K562 (cell line): Measurements from ENCODE around the gene EEF1AKMT1. TPM values are rescaled to one million over a fixed set of nuclear protein-coding genes. Genes with fewer than 3 reads are reported as not detected.

Source experiments
- C11orf30 ChIP-seq: fragments of 450-650 bp; IDR thresholded peaks from 2 replicates; pipeline ENCODE4 v1.6.1; 2016; ENCODE audit warnings: low read depth, mild to moderate bottlenecking
- CBX5 ChIP-seq: IDR thresholded peaks from 2 replicates; pipeline ENCODE4 v1.6.1; 2014; ENCODE audit warnings: low read depth, borderline replicate concordance
- E2F3 ChIP-seq: fragments of 250-450 bp; sonication (Bioruptor Pico); IDR thresholded peaks from 2 replicates; pipeline ENCODE4 v1.4.0; 2020; ENCODE audit warnings: mild to moderate bottlenecking
- ERF ChIP-seq: fragments of 450-650 bp; formaldehyde crosslinking; IDR thresholded peaks from 2 replicates; pipeline ENCODE4 v1.4.0; 2020; ENCODE audit warnings: mild to moderate bottlenecking, mixed read lengths
- FOXJ3 ChIP-seq: sonication (generic); formaldehyde crosslinking; IDR thresholded peaks from 2 replicates; pipeline ENCODE4 v1.4.0; 2020; ENCODE audit warnings: mild to moderate bottlenecking, missing genetic modification reagents
- FOXK2 ChIP-seq, 2 experiments: fragments of 450-650 bp; IDR thresholded peaks in 1 of 2; conservative IDR thresholded peaks in 1 of 2; 2 replicates each; pipeline ENCODE4 v1.6.1; 2016; ENCODE audit warnings: low read depth in 2 of 2, mild to moderate bottlenecking in 1 of 2
- HNRNPLL ChIP-seq: fragments of 200-400 bp; formaldehyde crosslinking; IDR thresholded peaks from 2 replicates; pipeline ENCODE4 v1.6.1; 2017; ENCODE audit warnings: low read length, low read depth, mild to moderate bottlenecking; ENCODE audit not compliant: poor library complexity, severe bottlenecking
- KAT8 ChIP-seq: fragments of 450-650 bp; IDR thresholded peaks from 2 replicates; pipeline ENCODE4 v1.6.1; 2016; ENCODE audit warnings: low read depth, mild to moderate bottlenecking
- NCOR1 ChIP-seq: fragments of 450-650 bp; IDR thresholded peaks from 2 replicates; pipeline ENCODE4 v1.6.1; 2016; ENCODE audit warnings: mild to moderate bottlenecking, moderate library complexity
- NFXL1 ChIP-seq: fragments of 450-650 bp; formaldehyde crosslinking; IDR thresholded peaks from 2 replicates; pipeline ENCODE4 v1.4.0; 2021; ENCODE audit warnings: mild to moderate bottlenecking
- RBM14 ChIP-seq: fragments of 200-400 bp; formaldehyde crosslinking; IDR thresholded peaks from 2 replicates; pipeline ENCODE4 v1.6.1; 2018; ENCODE audit warnings: low read depth, mild to moderate bottlenecking, low read length, moderate library complexity, borderline replicate concordance; ENCODE audit not compliant: insufficient read depth
- SLC30A9 ChIP-seq: fragments of 250-450 bp; sonication (Bioruptor Pico); IDR thresholded peaks from 2 replicates; pipeline ENCODE4 v1.8.0; 2022; ENCODE audit warnings: mild to moderate bottlenecking, moderate library complexity
- SRSF9 ChIP-seq: fragments of 200-400 bp; formaldehyde crosslinking; IDR thresholded peaks from 2 replicates; pipeline ENCODE4 v1.6.1; 2017; ENCODE audit warnings: low read depth, low read length, borderline replicate concordance
- TARDBP ChIP-seq: fragments of 450-650 bp; IDR thresholded peaks from 2 replicates; pipeline ENCODE4 v1.6.1; 2016
- TFAP4 ChIP-seq: sonication (generic); formaldehyde crosslinking; IDR thresholded peaks from 2 replicates; pipeline ENCODE4 v1.8.0; 2022; ENCODE audit warnings: missing genetic modification reagents, mild to moderate bottlenecking, moderate library complexity, borderline replicate concordance
- ZBTB34 ChIP-seq: fragments of 250-450 bp; sonication (Bioruptor Pico); IDR thresholded peaks from 2 replicates; pipeline ENCODE4 v1.8.0; 2021; ENCODE audit warnings: mild to moderate bottlenecking, moderate library complexity
- ZMIZ1 ChIP-seq, 2 experiments: fragments of 150-350 bp in 1 of 2; IDR thresholded peaks; 2 replicates each; pipeline ENCODE4 v1.6.1; 2012 to 2016; ENCODE audit warnings: low read depth in 2 of 2, low read length in 2 of 2, mild to moderate bottlenecking in 1 of 2, moderate library complexity in 1 of 2
- polyA plus RNA-seq, 8 experiments: library from polyadenylated mRNA; depleted of rRNA in 4 of 8; stranded (reverse) in 5 of 8; unstranded in 3 of 8; fragments of >200 nt; fragmentation: Nextera tagmentation in 2 of 8; fragmentation: Illumina TruSeq in 1 of 8; extraction: Ambion mirVana in 2 of 8; extraction: Trizol in 1 of 8; gene quantifications; 2 replicates each; pipeline versions ENCODE4 v1.2.1 to v1.2.3, GENCODE V29; 2011 to 2014; ENCODE audit warnings: inconsistent platforms in 1 of 8, missing spikeins in 1 of 8
- total RNA-seq, 7 experiments: library from RNA; depleted of rRNA in 6 of 7; stranded (reverse); fragments of >200 nt in 6 of 7; fragmentation: Illumina TruSeq in 2 of 7; extraction: Trizol in 2 of 7; gene quantifications; 2 replicates each; pipeline versions ENCODE4 v1.2.1 to v1.2.3, GENCODE V29; 2011 to 2021; ENCODE audit warnings: low replicate concordance in 1 of 7
- TF ChIP-seq, protein P1 (sequence below): sonication (generic); formaldehyde crosslinking; IDR thresholded peaks from 2 replicates; pipeline ENCODE4 v1.5.0; 2020; ENCODE audit warnings: missing genetic modification reagents
- TF ChIP-seq, protein P2 (sequence below): fragments of 450-650 bp; IDR thresholded peaks from one replicate; pipeline ENCODE4 v1.6.1; 2018; ENCODE audit warnings: mild to moderate bottlenecking, moderate library complexity; ENCODE audit not compliant: partially characterized antibody

EEF1AKMT1 gene
- total and polyA plus RNA-seq, 9 of the 15 experiments (the other 6 are each of a cell fraction or from before 2014, with no cell fraction given): 5.3 to 36.3 (median 7.9) TPM

- TF ChIP-seq SLC30A9 (CRISPR knock-in tag) (no peak), TARDBP (no peak), NFXL1 (CRISPR knock-in tag) (no peak), ERF (CRISPR knock-in tag) (no peak), ZBTB34 (CRISPR knock-in tag) (no peak), KAT8 (no peak), C11orf30 (no peak), FOXJ3 (CRISPR knock-in tag) (no peak), HNRNPLL (no peak), SRSF9 (no peak), NCOR1 (no peak; the same call in 1 of the 2 replicates), ZMIZ1 (IDR thresholded peaks at IDR 0.05; ENCODE audit: low read depth in 2 of 2, low read length in 2 of 2) (no peak), E2F3 (CRISPR knock-in tag) (no peak), TFAP4 (CRISPR knock-in tag) (peak; percentile 81), CBX5 (no peak), RBM14 (no peak), FOXK2 (conservative IDR thresholded peaks at IDR 0.05 in 1 of 2, IDR thresholded peaks at IDR 0.05 in 1 of 2; ENCODE audit: low read depth in 2 of 2) (no peak)
- TF ChIP-seq, protein P1, sequence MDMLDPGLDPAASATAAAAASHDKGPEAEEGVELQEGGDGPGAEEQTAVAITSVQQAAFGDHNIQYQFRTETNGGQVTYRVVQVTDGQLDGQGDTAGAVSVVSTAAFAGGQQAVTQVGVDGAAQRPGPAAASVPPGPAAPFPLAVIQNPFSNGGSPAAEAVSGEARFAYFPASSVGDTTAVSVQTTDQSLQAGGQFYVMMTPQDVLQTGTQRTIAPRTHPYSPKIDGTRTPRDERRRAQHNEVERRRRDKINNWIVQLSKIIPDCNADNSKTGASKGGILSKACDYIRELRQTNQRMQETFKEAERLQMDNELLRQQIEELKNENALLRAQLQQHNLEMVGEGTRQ (CRISPR knock-in tag): no peak
- TF ChIP-seq, protein P2, sequence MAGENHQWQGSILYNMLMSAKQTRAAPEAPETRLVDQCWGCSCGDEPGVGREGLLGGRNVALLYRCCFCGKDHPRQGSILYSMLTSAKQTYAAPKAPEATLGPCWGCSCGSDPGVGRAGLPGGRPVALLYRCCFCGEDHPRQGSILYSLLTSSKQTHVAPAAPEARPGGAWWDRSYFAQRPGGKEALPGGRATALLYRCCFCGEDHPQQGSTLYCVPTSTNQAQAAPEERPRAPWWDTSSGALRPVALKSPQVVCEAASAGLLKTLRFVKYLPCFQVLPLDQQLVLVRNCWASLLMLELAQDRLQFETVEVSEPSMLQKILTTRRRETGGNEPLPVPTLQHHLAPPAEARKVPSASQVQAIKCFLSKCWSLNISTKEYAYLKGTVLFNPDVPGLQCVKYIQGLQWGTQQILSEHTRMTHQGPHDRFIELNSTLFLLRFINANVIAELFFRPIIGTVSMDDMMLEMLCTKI: no peak
Measured at GRCh38 chr13:20773194-20774080, at the start of gene EEF1AKMT1 (continued).
